SK-N-SH (cell line): ENCODE data around the gene ROS1.

Experiments
- EZH2phosphoT487 ChIP-seq: fragments of 200-600 bp; sonication (generic); IDR thresholded peaks from 2 replicates; pipeline ENCODE4 v1.6.1; 2017; ENCODE audit warnings: low read depth, mixed run types, mild to moderate bottlenecking, antibody characterized with exemption, moderate library complexity, borderline replicate concordance
- NFIC ChIP-seq: IDR thresholded peaks from 2 replicates; pipeline ENCODE4 v1.4.0; 2012; ENCODE audit warnings: borderline replicate concordance
- RAD21 ChIP-seq: IDR thresholded peaks from 2 replicates; pipeline ENCODE4 v1.6.1; 2012; ENCODE audit warnings: mild to moderate bottlenecking, low read length
- TF ChIP-seq, protein P1 (sequence below): fragments of 200-600 bp; sonication (generic); IDR thresholded peaks from 2 replicates; pipeline ENCODE4 v1.6.1; 2017; ENCODE audit warnings: antibody characterized with exemption, mild to moderate bottlenecking, moderate library complexity
- TF ChIP-seq, protein P2 (sequence below): IDR thresholded peaks from 2 replicates; pipeline ENCODE4 v1.4.0; 2012; ENCODE audit warnings: low read depth
- TF ChIP-seq, protein P3 (sequence below): fragments of 150-350 bp; IDR thresholded peaks from 2 replicates; pipeline ENCODE4 v1.6.1; 2017; ENCODE audit warnings: antibody characterized with exemption, low read length, low read depth, borderline replicate concordance
- TF ChIP-seq, protein P4 (sequence below): IDR thresholded peaks from 2 replicates; pipeline ENCODE4 v1.4.0; 2012; ENCODE audit warnings: low read depth, borderline replicate concordance

DNA sequence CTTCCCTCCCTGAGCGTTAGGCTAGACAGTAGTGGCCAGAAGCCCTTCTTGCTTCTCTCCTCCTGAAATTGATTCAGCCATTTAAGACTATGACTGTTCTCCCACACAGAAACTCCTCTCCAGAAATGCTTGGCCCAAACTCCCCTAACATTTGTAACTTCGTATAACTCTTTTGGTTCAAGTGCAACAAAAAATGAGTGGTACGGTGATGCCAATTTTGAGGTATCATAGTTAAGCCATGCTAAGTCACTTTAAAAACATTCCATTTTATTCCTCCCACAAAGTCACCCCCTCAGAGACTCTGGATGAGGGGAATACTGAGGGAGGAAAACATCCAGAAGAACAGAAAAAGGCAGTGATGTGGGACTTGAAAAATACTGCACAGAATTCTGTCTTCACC lies 21.1 kb upstream of the ROS1 start:
- TF ChIP-seq, protein P1, sequence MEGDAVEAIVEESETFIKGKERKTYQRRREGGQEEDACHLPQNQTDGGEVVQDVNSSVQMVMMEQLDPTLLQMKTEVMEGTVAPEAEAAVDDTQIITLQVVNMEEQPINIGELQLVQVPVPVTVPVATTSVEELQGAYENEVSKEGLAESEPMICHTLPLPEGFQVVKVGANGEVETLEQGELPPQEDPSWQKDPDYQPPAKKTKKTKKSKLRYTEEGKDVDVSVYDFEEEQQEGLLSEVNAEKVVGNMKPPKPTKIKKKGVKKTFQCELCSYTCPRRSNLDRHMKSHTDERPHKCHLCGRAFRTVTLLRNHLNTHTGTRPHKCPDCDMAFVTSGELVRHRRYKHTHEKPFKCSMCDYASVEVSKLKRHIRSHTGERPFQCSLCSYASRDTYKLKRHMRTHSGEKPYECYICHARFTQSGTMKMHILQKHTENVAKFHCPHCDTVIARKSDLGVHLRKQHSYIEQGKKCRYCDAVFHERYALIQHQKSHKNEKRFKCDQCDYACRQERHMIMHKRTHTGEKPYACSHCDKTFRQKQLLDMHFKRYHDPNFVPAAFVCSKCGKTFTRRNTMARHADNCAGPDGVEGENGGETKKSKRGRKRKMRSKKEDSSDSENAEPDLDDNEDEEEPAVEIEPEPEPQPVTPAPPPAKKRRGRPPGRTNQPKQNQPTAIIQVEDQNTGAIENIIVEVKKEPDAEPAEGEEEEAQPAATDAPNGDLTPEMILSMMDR = no peak
- TF ChIP-seq, protein P2, sequence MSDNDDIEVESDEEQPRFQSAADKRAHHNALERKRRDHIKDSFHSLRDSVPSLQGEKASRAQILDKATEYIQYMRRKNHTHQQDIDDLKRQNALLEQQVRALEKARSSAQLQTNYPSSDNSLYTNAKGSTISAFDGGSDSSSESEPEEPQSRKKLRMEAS = no peak
- TF ChIP-seq, protein P3, sequence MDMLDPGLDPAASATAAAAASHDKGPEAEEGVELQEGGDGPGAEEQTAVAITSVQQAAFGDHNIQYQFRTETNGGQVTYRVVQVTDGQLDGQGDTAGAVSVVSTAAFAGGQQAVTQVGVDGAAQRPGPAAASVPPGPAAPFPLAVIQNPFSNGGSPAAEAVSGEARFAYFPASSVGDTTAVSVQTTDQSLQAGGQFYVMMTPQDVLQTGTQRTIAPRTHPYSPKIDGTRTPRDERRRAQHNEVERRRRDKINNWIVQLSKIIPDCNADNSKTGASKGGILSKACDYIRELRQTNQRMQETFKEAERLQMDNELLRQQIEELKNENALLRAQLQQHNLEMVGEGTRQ = no peak
- no peak for TF ChIP-seq NFIC
- TF ChIP-seq, protein P4, sequence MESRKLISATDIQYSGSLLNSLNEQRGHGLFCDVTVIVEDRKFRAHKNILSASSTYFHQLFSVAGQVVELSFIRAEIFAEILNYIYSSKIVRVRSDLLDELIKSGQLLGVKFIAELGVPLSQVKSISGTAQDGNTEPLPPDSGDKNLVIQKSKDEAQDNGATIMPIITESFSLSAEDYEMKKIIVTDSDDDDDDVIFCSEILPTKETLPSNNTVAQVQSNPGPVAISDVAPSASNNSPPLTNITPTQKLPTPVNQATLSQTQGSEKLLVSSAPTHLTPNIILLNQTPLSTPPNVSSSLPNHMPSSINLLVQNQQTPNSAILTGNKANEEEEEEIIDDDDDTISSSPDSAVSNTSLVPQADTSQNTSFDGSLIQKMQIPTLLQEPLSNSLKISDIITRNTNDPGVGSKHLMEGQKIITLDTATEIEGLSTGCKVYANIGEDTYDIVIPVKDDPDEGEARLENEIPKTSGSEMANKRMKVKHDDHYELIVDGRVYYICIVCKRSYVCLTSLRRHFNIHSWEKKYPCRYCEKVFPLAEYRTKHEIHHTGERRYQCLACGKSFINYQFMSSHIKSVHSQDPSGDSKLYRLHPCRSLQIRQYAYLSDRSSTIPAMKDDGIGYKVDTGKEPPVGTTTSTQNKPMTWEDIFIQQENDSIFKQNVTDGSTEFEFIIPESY = no peak
- no peak for TF ChIP-seq EZH2phosphoT487
- TF ChIP-seq RAD21 = no peak
